HepG2 (cell line): Measurements from ENCODE around the gene SCAPER. TPM values are rescaled to one million over a fixed set of nuclear protein-coding genes. Genes with fewer than 3 reads are reported as not detected.
A peak's percentile ranks its signal among the peaks of the same experiment; 100 is the strongest.

Experiments
- DNMT1 ChIP-seq: sonication (generic); formaldehyde crosslinking; IDR thresholded peaks from 2 replicates; pipeline ENCODE4 v1.5.1; 2020; ENCODE audit warnings: mild to moderate bottlenecking, missing genetic modification reagents
- FOXP1 ChIP-seq, 2 experiments: fragments of 450-650 bp in 1 of 2; IDR thresholded peaks; 2 replicates each; pipeline ENCODE4 v1.6.1; 2017 to 2018; ENCODE audit warnings: antibody characterized with exemption in 1 of 2
- HDAC1 ChIP-seq: sonication (generic); formaldehyde crosslinking; IDR thresholded peaks from 2 replicates; pipeline ENCODE4 v1.5.1; 2020; ENCODE audit warnings: mild to moderate bottlenecking, missing genetic modification reagents
- HNF4G ChIP-seq, 2 experiments: sonication (generic) in 1 of 2; formaldehyde crosslinking in 1 of 2; IDR thresholded peaks; 2 replicates each; pipeline versions ENCODE4 v1.4.0 to v1.6.1; 2011 to 2020; ENCODE audit warnings: borderline replicate concordance in 2 of 2, low read depth in 2 of 2, mild to moderate bottlenecking in 2 of 2, low read length in 1 of 2, missing genetic modification reagents in 1 of 2, moderate library complexity in 1 of 2
- NFATC3 ChIP-seq: sonication (generic); formaldehyde crosslinking; IDR thresholded peaks from 2 replicates; pipeline ENCODE4 v1.5.1; 2020; ENCODE audit warnings: mild to moderate bottlenecking, missing genetic modification reagents
- NR2C2 ChIP-seq: sonication (generic); formaldehyde crosslinking; IDR thresholded peaks from 2 replicates; pipeline ENCODE4 v1.4.0; 2020; ENCODE audit warnings: missing genetic modification reagents, mild to moderate bottlenecking, moderate library complexity, borderline replicate concordance
- SALL1 ChIP-seq: sonication (generic); formaldehyde crosslinking; IDR thresholded peaks from 2 replicates; pipeline ENCODE4 v1.8.0; 2022; ENCODE audit warnings: mild to moderate bottlenecking, missing genetic modification reagents
- SAP130 ChIP-seq: IDR thresholded peaks from 2 replicates; pipeline ENCODE4 v1.6.1; 2016; ENCODE audit warnings: low read depth
- SMARCC2 ChIP-seq: fragments of 450-650 bp; IDR thresholded peaks from 2 replicates; pipeline ENCODE4 v1.6.1; 2017; ENCODE audit warnings: antibody characterized with exemption, mild to moderate bottlenecking
- SOX6 ChIP-seq, 2 experiments: fragments of 450-650 bp in 1 of 2; sonication (generic) in 1 of 2; formaldehyde crosslinking in 1 of 2; IDR thresholded peaks; 2 replicates each; pipeline versions ENCODE4 v1.4.0 to v1.6.1; 2017 to 2020; ENCODE audit warnings: antibody characterized with exemption in 1 of 2, mild to moderate bottlenecking in 1 of 2, missing genetic modification reagents in 1 of 2
- ZNF775 ChIP-seq: sonication (generic); formaldehyde crosslinking; IDR thresholded peaks from 2 replicates; pipeline ENCODE4 v1.4.0; 2020; ENCODE audit warnings: missing genetic modification reagents, mild to moderate bottlenecking, moderate library complexity, borderline replicate concordance
- ZNF83 ChIP-seq: sonication (generic); formaldehyde crosslinking; IDR thresholded peaks from 2 replicates; pipeline ENCODE4 v1.4.0; 2020; ENCODE audit warnings: missing genetic modification reagents, mild to moderate bottlenecking, borderline replicate concordance
- polyA plus RNA-seq, 8 experiments: library from polyadenylated mRNA; depleted of rRNA in 3 of 8; stranded (reverse) in 7 of 8; unstranded in 1 of 8; fragments of >200 nt; fragmentation: Illumina TruSeq in 4 of 8; extraction: Trizol in 4 of 8; gene quantifications; 2 replicates each; pipeline versions ENCODE4 v1.2.1 to v1.2.3, GENCODE V29; 2011 to 2016; ENCODE audit warnings: low read depth in 4 of 8, missing spikeins in 1 of 8, mixed read lengths in 1 of 8; ENCODE audit not compliant: insufficient read depth in 1 of 8
- total RNA-seq, 5 experiments: library from RNA; depleted of rRNA; stranded (reverse); fragments of >200 nt; fragmentation: Illumina TruSeq; extraction: Trizol; gene quantifications; 2 replicates each; pipeline ENCODE4 v1.2.3, GENCODE V29; 2016; ENCODE audit warnings: low read depth in 1 of 5
- TF ChIP-seq, protein P1 (sequence below): sonication (generic); formaldehyde crosslinking; IDR thresholded peaks from 2 replicates; pipeline ENCODE4 v1.5.1; 2020; ENCODE audit warnings: mild to moderate bottlenecking, missing genetic modification reagents, borderline replicate concordance
- TF ChIP-seq, protein P2 (sequence below): sonication (generic); formaldehyde crosslinking; IDR thresholded peaks from 2 replicates; pipeline ENCODE4 v1.8.1; 2022; ENCODE audit warnings: mild to moderate bottlenecking, missing genetic modification reagents

The SCAPER gene
- total and polyA plus RNA-seq, 2 of the 13 experiments (the other 11 are each of a cell fraction or from before 2014, with no cell fraction given): 4.3 to 10.5 TPM

DNA sequence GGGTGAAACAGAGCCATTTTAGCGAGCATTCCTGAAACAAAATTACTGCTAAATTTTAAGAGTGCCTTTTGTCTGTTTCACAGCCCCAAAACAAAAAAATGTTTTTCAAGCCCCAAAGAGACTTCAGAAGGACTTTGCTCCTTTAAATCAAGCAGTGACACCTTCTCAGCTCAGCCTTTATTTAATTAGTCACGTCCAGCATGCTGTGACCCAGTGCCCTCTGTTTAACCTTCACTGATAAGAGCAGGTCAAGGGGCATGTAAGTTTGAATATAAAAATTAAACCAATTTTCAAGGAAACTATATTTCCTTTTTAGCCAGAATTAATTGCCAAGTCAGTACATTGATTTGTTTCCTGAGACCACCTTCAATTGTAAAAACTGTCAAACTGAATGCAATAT lies 527.9 kb downstream of the SCAPER start (continued):
- TF ChIP-seq, protein P1, sequence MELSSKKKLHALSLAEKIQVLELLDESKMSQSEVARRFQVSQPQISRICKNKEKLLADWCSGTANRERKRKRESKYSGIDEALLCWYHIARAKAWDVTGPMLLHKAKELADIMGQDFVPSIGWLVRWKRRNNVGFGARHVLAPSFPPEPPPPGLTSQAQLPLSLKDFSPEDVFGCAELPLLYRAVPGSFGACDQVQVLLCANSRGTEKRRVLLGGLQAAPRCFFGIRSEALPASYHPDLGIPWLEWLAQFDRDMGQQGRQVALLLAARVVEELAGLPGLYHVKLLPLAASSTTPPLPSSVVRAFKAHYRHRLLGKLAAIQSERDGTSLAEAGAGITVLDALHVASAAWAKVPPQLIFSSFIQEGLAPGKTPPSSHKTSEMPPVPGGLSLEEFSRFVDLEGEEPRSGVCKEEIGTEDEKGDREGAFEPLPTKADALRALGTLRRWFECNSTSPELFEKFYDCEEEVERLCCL (CRISPR knock-in tag): no peak
- TF ChIP-seq ZNF775 (CRISPR knock-in tag) (no peak), NR2C2 (CRISPR knock-in tag) (peak; percentile 53; the same call in 1 of the 2 replicates), HDAC1 (CRISPR knock-in tag) (0 out of 2 replicates have a peak, but pooled peaks have one; percentile 16), DNMT1 (no peak), SOX6 (IDR thresholded peaks at IDR 0.05) (no peak), SOX6 (CRISPR knock-in tag; IDR thresholded peaks at IDR 0.05) (peak; percentile 39; the same call in 1 of the 2 replicates), SALL1 (CRISPR knock-in tag) (peak; percentile 22; the same call in 1 of the 2 replicates), SAP130 (CRISPR knock-in tag) (0 out of 2 replicates have a peak, but pooled peaks have one; percentile 21), HNF4G (IDR thresholded peaks at IDR 0.05; ENCODE audit: borderline replicate concordance, low read depth, low read length) (peak; percentile 55), HNF4G (CRISPR knock-in tag; IDR thresholded peaks at IDR 0.05; ENCODE audit: borderline replicate concordance, low read depth) (no peak), NFATC3 (CRISPR knock-in tag) (no peak), ZNF83 (CRISPR knock-in tag) (no peak), FOXP1 (IDR thresholded peaks at IDR 0.05) (no peak), FOXP1 (CRISPR knock-in tag; IDR thresholded peaks at IDR 0.05) (peak; percentile 12; the same call in 1 of the 2 replicates), SMARCC2 (no peak)
- TF ChIP-seq, protein P2, sequence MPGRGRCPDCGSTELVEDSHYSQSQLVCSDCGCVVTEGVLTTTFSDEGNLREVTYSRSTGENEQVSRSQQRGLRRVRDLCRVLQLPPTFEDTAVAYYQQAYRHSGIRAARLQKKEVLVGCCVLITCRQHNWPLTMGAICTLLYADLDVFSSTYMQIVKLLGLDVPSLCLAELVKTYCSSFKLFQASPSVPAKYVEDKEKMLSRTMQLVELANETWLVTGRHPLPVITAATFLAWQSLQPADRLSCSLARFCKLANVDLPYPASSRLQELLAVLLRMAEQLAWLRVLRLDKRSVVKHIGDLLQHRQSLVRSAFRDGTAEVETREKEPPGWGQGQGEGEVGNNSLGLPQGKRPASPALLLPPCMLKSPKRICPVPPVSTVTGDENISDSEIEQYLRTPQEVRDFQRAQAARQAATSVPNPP: no peak
